Upper lobe of right lung (tissue), 1 donor: ENCODE measurements around the gene SYT4. TPM values are rescaled to one million over a fixed set of nuclear protein-coding genes. Genes with fewer than 3 reads are reported as not detected.

Experiments used
- ATAC-seq: fragments of 200-7000 bp; cut with Tn5 transposase; one replicate; pipeline ENCODE4 v1.9.1; 2020; ENCODE audit warnings: mild to moderate bottlenecking, moderate library complexity
- DNase-seq: peaks from one replicate; pipeline ENCODE4 v3.0.0-alpha.2; 2020
- H3K27ac ChIP-seq: fragments of 200-600 bp; one replicate; pipeline ENCODE4 v1.8.0; 2022
- H3K27me3 ChIP-seq: fragments of 200-600 bp; one replicate; pipeline ENCODE4 v1.8.0; 2022; ENCODE audit warnings: mild to moderate bottlenecking
- H3K36me3 ChIP-seq: fragments of 200-600 bp; one replicate; pipeline ENCODE4 v1.8.0; 2022
- H3K4me1 ChIP-seq: fragments of 200-600 bp; one replicate; pipeline ENCODE4 v1.8.0; 2022
- H3K4me3 ChIP-seq: fragments of 200-600 bp; one replicate; pipeline ENCODE4 v1.8.0; 2022; ENCODE audit warnings: mild to moderate bottlenecking
- H3K9me3 ChIP-seq: fragments of 200-600 bp; one replicate; pipeline ENCODE4 v1.8.0; 2022
- CTCF ChIP-seq: fragments of 200-600 bp; IDR thresholded peaks from one replicate; pipeline ENCODE4 v1.8.0; 2022; ENCODE audit warnings: antibody characterized with exemption
- intact Hi-C: fragments of 100-400 bp; cut with DNase I; formaldehyde crosslinking; loops from one replicate; pipeline ENCODE4 v1.11.0; 2022
- total RNA-seq: library from RNA; stranded (reverse); fragmentation: NEBNext Ultra II Directional; extraction: Animal tissue kit (Norgen Biotek cat#: 25700); gene quantifications from one replicate; pipeline ENCODE4 v1.2.1, GENCODE V29; 2021
- donor health status: DM: no; HTN: yes; CAD: no; lungs with severe emphysema.

SYT4 gene
- total RNA-seq, 1 donor from 2014 or later: 1.1 TPM

- ATAC-seq: no peak
- Histone ChIP-seq H3K4me3 (no peak overlapping the region), H3K27ac (no peak overlapping the region), H3K9me3 (no peaks in the 10 kb centered on the region), H3K27me3 (no peaks in the 10 kb centered on the region), H3K4me1 (no peaks in the 10 kb centered on the region), H3K36me3 (no peaks in the 10 kb centered on the region)
- DNase-seq: no peak
- no peak for TF ChIP-seq CTCF
- intact Hi-C loops: no loop called here
These were observed 56.6 kb downstream of the SYT4 start for GRCh38 chr18:43220691-43221090.

Other genes with a start within 250 kb of the SYT4 start
- not detected for gene RIT2, start 161.8 kb downstream of the SYT4 start, total RNA-seq